NOMO-1 treated with DMSO at 0.1 percent for 48 hours (cell line): Measurements from ENCODE around the gene KPNA2.
"Not testable (repeated sequence)": the region's sequence is repeated elsewhere in the genome, so short reads cannot be mapped to it uniquely, and the experiment has no call there.

Experiments
- DNase-seq: peaks from one replicate; lab custom pipeline; 2025; ENCODE audit not compliant: unreplicated experiment; lab: John Stamatoyannopoulos, UW

Gene KPNA2

GRCh38 chr17:68035523-68036303, at the start of gene KPNA2:
TSS of gene KPNA2 (plus strand) at chr17:68035735. CDS start at chr17:68037133, 1,398 bp downstream.
- DNase-seq: peak; percentile 97

GRCh38 chr17:67990909-67991308, 44.6 kb upstream of the KPNA2 start:
- no peak for DNase-seq

DNA sequence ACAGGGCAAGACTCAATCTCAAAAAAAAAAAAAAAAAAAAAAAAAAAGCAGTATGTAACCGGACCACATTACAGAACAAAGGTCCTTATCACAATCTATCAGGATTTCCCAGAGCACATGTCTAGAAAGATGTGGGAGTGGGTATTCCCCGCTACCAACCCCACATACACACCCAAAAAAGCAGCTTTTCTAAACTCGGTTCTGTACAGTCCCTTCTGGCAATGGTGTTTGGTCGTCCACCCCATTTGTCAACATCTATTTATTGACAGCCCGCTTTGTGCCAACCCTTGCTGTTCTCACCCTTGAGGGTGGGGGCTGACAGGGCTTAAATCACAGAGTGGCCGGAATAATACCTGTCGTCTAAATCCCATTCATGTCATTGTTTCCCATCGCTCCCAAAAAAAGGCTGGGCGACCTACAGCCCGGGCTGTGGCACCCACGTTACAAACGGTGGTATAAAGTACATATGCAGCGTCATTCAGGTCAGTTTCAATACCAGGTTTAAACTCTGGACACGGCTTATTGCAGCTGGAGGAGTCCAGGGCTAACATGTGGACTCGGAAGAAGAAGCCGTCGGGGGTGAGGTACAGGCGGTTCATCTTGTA, 42.9 kb upstream of the KPNA2 start:
- no peak for DNase-seq

GRCh38 chr17:67993153-67993997, 42.2 kb upstream of the KPNA2 start:
- peak; percentile 69 for DNase-seq

DNA sequence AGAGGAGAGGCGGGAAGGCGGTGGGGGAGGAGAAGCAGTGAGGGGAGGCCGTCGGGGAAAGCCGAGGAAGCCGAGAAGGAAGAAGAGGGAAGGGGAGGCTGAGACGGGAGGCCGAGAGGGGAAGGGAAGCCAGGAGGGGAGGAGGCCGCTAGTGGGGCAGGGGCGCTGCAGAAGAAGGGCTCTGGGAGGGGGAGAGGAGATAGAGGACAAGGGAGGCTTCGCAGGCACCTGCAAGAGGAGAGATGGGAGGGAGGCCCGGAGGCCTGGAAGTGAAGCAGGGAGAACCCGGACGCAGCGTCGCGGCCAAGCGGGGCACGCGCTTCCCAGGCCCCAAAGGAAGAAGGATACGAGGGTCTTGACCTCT, 41.6 kb upstream of the KPNA2 start:
- peak; percentile 37 for DNase-seq

GRCh38 chr17:67994817-67995569, 40.5 kb upstream of the KPNA2 start:
- DNase-seq: no peak

DNA sequence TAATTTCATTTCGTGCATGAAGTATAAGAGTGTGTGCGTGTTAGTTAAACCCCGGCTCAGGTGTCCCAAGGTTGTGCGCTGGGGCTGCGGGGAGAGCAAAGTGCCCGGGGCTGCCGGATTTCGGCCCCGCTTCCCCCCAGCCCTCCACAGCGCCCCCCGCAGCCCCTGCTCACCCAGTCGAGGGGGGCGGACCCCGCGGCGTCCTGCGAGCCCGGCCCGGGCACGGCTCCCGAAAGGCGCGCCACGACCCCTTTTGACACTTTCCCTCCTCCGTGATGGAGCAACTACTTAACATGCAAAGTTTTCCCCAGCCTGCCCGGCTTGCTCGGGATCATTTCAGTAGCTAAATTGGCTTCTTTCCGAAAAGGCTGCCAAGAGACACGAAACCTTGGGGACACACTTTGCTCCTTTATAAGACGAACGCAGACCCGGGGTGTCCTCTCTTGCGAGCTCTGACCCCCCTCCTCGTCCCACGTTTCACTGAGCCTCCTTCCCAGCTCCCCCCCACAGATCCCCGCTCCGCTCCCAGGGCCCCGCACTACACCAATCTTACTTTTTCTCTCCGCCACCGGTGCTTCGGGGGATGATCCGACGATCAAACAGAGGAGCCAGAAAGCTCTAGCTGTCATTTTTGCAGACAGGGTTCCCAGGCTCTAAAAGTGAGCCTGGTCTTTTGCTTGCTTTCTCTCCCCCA, 39.8 kb upstream of the KPNA2 start:
- no peak for DNase-seq

GRCh38 chr17:67996301-67997171, 39.0 kb upstream of the KPNA2 start, which contains the start of gene C17orf58:
TSS of gene C17orf58 (minus strand) at chr17:67996469. CDS start at chr17:67996198, 271 bp downstream.
- not testable (repeated sequence) for DNase-seq

GRCh38 chr17:67998466-67998865, 37.1 kb upstream of the KPNA2 start:
- DNase-seq: no peak

DNA sequence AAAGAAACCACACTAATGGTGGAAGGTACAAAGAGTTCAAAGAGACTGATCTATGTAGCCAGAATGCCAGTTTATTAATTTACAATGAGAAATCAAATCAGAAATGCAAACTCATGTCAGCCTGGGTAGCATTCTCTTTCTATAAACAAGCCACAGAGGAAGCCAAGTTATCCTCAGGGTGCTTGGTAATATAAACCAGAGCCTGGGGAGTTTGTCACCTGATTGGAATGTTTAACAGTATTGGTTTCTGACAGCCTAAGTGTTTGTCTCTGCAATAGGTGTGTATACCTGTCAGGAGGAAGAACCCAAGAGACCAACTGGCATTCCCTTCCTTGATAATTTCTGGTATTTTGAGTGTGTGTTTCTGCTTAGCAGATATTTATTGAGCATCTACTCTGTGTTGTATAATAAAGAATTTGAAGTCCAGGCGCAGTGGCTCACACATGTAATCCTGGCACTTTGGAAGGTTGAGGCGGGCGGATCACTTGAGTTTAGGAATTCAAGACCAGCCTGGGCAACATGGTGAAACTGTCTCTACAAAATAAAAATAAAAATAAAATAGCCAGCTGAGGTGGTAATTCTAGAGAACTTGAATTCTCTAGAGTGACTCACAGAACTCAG, 36.1 kb upstream of the KPNA2 start:
- DNase-seq: no peak

GRCh38 chr17:68004201-68004600, 31.3 kb upstream of the KPNA2 start:
- DNase-seq: no peak

- no peak for DNase-seq
These were observed 28.7 kb upstream of the KPNA2 start for GRCh38 chr17:68006797-68007196.

DNA sequence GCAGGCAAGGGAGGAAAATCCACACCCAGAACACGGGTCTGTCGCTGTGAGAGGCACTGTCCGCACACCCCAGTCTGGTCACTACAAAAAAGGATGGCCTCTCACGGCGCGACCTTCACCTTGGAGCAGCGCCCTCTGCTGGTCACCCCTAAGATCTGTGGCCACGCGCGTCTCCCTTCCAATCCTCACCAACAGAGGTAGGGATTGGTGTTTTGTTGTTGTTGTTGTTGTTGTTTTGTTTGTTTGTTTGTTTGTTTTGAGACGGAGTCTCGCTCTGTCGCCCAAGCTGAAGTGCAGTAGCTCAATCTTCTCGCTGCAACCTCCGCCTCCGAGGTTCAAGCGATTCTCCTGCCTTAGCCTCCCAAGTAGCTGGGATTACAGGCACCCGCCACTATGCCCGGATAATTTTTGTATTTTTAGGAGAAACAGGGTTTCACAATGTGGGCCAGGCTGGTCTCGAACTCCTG, 24.3 kb upstream of the KPNA2 start:
- peak; percentile 53 for DNase-seq

- no peak for DNase-seq
These were observed 22.1 kb upstream of the KPNA2 start for GRCh38 chr17:68013385-68013784.

DNA sequence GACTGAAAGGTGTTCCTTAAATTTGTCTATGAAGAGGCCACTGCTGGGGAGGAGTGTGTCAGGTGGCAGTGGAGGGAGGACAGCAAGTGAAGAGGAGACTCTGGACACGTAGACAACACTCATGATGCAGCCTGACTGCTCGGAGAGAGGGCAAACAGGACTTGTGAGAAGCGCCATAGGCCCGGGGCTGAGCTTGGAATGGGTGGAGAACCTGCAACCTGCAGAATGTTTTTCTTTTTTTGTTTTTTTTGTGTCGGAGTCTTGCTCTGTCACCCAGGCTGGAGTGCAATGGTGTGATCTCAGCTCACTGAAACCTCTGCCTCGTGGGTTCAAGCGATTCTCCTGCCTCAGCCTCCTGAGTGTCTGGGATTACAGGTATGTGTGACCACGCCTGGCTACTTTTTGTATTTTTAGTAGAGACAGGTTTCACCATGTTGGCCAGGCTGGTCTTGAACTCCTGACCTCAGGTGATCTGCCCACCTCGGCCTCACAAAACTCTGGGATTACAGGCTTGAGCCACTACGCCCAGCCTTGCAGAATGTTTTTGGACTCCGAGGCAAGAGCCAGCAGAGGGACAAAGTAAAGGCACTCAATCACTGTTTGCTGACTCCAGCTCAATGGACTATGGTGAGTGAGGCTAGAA, 20.3 kb upstream of the KPNA2 start:
- DNase-seq: no peak

- DNase-seq: no peak
These were observed 18.7 kb upstream of the KPNA2 start for GRCh38 chr17:68016838-68017237.

DNA sequence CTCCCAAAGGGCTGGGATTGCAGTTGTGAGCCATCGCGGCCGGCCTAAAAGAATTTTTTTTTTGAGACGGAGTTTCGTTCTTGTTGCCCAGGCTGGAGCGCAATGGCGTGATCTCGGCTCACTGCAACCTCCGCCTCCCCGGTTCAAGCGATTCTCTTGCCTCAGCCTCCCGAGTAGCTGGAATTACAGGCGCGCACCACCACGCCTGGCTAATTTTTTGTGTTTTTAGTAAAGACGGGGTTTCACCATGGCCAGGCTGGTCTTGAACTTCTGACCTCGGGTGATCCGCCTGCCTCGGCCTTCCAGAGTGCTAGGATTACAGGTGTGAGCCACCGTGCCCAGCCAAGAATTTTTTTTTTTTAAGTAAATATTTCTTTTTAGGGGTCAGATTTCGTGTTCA, 17.0 kb upstream of the KPNA2 start:
- not testable (repeated sequence) for DNase-seq

GRCh38 chr17:68019336-68019674, 16.2 kb upstream of the KPNA2 start:
- no peak for DNase-seq
